GM21529 (cell line): ENCODE measurements around the gene CKAP5.
"Not testable (repeated sequence)": the region's sequence is repeated elsewhere in the genome, so short reads cannot be mapped to it uniquely, and the experiment has no call there.

ENCODE experiments used
- ATAC-seq: cut with Tn5 transposase; IDR thresholded peaks from one replicate; pipeline ENCODE4 v1.9.1; 2021; ENCODE audit not compliant: unreplicated experiment

Gene CKAP5

DNA sequence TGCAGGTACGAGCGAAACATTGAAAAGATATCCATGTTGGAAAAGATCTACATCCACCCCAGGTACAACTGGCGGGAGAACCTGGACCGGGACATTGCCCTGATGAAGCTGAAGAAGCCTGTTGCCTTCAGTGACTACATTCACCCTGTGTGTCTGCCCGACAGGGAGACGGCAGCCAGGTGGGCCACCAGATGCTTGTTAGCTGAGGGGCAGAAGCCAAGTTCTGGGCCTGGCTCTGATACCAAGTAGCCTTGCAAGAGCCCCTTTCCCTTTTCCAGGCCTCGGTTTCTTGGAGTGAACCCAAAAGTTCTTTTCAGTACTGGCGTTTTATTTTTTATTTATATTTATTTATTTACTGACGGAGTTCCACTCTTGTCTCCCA, 117.4 kb downstream of the CKAP5 start:
- no peak for ATAC-seq

GRCh38 chr11:46727952-46728658, 118.0 kb downstream of the CKAP5 start:
- ATAC-seq, result no peak

DNA sequence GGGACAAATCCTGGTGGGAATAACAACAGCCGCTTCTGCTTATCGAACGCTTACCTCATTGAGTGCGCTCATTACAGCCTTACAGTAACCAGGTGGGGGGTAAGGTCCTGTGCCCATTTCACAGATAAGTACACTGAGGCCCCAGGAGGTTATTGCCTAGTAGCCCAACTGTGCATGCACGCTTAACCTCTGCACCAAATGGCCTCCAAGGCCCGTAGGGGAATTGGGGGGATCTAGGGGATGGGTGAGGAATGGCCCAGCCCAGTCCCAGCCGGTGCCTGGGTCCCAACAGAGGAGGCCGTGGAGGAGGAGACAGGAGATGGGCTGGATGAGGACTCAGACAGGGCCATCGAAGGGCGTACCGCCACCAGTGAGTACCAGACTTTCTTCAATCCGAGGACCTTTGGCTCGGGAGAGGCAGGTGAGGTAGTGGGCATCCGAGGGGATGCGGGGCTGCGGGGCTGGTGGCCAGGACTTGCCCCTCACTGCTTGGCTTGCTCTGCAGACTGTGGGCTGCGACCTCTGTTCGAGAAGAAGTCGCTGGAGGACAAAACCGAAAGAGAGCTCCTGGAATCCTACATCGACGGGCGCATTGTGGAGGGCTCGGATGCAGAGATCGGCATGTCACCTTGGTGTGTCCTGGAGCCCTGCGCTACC, 119.7 kb downstream of the CKAP5 start:
- ATAC-seq, result no peak

GRCh38 chr11:46725338-46726205, 120.5 kb downstream of the CKAP5 start:
- no peak for ATAC-seq

DNA sequence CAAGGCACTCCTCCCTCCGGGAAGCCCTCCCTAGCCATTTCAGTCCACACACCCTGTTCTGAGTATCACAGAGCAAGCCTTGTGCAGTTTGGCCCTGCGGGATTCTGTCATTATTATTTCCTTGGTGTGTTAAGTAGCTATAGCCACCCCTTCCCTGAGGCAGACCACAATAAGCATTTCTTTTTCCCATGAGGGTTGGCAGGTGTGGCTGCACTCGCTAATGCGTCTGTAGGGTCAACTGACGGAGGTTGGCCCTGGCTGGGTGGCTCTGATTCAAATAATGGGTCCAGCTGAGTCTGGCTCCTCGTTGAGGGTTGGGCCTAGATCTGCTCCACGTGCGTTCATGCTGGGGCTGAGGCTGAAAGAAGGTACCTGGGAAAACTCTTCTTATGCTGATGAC, 122.0 kb downstream of the CKAP5 start:
- ATAC-seq, result no peak

GRCh38 chr11:46723359-46723680, 122.8 kb downstream of the CKAP5 start:
- no peak for ATAC-seq

GRCh38 chr11:46722566-46723358, 123.3 kb downstream of the CKAP5 start:
- ATAC-seq, result no peak

DNA sequence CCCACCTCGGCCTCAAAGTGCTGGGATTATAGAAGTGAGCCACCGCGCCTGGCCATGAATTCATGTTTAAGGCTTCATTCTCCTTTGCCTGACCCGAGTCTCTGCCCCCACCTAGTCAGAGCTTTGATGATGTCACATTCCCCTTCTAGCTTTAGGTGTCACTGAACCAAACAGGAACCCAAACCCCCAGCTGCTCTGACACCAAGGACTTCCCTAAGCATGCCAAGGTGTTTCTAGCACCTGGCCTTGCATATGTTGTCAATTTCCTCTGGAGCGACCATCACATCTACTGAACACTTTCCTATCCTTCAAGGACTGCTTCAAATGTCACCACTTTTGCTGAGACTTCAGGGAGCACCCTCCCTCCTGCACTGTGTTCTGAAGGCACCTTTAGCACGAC, 124.8 kb downstream of the CKAP5 start:
- ATAC-seq, result no peak

DNA sequence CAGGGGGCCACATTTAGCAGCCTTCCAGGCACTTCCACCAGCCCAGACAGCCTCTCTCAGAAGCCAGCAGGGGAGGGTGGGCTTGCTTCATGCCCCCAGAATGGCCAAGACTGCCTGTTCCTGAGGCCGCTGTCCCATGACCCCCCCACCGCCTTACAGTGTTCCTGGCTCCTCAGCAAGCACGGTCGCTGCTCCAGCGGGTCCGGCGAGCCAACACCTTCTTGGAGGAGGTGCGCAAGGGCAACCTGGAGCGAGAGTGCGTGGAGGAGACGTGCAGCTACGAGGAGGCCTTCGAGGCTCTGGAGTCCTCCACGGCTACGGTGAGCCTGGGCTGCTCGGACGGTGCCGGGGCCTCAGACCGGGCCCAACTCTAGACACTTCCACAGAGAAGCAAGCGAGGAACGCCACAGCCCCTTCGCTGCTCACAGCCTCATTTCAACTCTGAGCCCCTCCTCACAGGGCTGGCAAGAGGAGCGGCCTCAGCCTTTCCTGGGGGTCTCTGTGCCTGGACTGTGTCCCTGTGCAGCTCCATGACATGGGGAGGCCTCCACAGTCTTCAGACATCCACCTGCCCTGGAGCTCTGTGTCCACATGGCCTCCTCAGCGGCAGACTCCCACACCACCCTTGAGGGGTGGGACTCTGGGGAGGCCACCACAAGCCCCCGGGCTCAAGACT, 126.4 kb downstream of the CKAP5 start:
- ATAC-seq, result no peak

- no peak for ATAC-seq
Measured at GRCh38 chr11:46719048-46719542, 127.0 kb downstream of the CKAP5 start, which contains the start of gene F2. Gene F2 (plus strand): TSS chr11:46719213. CDS start chr11:46719236, 23 bp downstream.

GRCh38 chr11:46718155-46719019, 127.7 kb downstream of the CKAP5 start:
- ATAC-seq, result no peak

DNA sequence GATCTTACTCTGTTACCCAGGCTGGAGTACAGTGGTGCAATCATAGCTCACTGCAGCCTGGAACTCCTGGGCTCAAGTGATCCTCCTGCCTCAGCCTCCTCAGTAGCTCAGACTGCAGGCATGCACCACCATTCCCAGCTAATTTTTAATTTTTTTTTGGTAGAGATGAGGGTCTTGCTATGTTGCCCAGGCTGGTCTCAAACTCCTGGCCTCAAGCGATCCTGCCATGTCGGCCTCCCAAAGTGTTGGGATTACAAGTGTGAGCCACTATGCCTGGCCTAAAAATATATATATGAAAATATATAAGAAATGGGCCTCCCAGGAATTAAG, 128.3 kb downstream of the CKAP5 start:
- ATAC-seq, result not testable (repeated sequence)

DNA sequence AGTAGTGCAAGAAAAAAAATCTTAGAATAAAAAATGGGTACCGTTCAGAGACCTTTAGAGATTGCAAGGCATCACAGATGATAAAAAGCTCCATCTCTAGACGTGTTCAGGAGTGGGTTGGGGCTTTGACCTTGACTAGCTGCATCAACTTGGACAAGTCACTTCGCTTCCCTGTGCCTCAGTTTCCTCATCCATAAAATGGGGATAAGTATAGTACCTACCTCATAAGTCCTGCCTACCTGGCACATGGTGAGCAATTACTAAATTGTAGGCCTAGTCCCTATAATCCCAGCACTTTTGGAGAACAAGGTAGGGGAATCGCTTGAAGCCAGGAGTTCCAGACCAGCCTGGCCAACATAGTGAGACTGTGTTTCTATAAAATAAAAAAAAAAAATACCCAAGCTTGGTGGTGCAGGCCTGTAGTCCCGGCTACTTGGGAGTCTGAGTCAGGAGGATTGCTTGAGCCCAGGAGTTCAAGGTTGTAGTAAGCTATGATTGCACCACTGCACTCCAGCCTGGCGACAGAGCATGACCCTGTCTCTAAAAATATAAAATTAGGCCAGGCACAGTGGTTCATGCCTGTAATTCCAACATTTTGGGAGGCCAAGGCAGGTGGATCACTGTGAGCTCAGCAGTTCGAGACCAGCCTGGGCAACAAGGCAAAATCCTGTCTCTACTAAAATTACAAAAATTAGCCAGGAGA, 133.1 kb downstream of the CKAP5 start:
- no peak for ATAC-seq

DNA sequence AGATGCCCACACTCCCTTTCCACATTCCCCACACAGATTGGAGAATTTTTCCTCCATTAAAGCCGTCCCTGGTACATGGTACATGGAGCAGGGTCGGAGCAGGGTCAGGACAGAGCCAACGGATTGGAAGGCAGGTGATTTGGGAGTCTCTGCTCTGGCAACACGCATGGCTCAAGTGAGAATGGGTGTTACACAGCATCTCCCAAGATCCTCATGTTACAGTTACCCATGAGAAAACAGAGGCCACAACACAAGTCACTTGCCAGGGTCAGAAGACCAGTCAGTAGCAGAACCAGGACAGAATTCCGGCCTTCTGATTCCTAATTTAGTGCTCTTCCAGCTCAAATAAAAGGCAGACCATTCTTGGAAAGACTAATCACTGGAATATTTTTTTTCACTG, 134.8 kb downstream of the CKAP5 start:
- ATAC-seq, result no peak

GRCh38 chr11:46710821-46711269, 135.2 kb downstream of the CKAP5 start:
- no peak for ATAC-seq

- ATAC-seq, result not testable (repeated sequence)
Measured at GRCh38 chr11:46709351-46709750, 136.7 kb downstream of the CKAP5 start.

- no peak for ATAC-seq
Measured at GRCh38 chr11:46706886-46707285, 139.2 kb downstream of the CKAP5 start.

GRCh38 chr11:46705070-46705688, 140.9 kb downstream of the CKAP5 start:
- no peak for ATAC-seq
